ENCODE measurements around the gene CDH13.
"Not testable (repeated sequence)": the region's sequence is repeated elsewhere in the genome, so short reads cannot be mapped to it uniquely, and the experiment has no call there.

CDH13 gene

DNA sequence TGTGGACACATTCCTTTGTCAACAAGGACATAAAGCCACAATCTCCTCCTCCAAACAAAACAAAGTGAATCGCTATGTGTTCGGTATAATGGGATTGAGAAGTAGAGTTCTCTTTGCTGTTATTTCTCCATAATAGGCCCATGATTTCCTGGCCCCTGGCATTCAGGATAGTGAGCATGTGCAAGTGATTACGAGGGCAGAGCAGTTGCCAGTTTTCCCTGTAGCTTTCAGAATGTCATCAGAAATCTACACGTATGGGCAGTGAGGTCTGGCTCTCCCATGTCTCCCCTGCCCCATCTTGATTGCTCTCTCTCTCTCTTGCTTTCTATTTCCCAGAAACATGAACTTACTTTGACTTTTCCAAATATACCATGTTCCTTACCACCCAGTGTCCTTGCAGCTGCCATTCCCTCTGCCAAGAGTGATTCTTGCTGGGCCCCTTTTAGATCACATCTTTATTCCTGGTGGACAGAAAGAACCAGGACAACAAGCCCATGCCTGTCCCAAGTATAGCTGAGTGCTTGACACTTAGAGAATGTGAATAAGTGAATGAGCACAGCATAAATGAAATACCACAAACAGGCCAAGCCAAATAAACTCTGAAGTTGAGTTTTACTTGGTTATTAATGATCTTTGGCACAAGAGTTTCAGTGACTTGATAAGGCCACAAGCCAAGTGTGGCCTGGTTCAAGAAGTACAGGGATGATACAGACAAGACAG is 273.1 kb downstream of the CDH13 start:
- DNase-seq, result no peak

DNA sequence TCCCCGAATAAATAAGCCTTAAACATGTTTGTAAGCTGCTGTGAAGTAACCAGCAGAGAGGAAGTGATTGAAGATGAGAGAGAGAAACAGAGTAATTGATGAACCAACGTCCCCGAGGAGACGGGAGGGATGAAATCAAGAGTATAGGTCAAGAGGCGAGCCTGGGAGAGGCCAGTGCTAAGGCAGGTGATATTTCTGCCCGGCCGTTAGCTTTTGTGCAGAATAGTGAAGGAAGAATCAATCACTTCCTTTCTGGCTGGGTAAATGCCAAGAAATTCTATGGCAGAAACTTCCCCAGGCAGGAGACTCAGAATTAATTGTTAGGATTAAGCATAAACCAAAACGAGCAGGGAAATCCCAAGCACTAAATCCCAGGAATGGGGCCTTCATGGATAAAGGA is 273.8 kb downstream of the CDH13 start:
- no peak for DNase-seq

DNA sequence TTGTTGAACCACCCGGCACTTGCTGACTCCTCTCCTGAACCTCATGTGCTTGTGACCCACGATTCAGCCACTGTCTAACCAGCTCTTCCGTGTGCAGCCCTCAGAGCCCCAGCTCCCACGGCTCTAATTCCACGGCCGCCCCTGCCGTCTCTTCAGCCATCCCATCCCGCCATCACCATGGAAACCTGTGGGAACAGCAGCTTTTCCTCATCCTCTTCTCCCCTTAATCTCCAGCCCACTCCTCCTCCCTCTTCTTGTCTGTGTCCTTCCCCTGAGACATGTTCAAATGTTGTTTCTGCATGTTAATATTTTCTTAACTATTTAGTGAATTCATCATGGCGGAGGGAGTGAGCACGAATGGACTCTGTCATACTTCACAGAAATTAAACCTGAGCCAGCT is 285.2 kb downstream of the CDH13 start:
- no peak for DNase-seq

DNA sequence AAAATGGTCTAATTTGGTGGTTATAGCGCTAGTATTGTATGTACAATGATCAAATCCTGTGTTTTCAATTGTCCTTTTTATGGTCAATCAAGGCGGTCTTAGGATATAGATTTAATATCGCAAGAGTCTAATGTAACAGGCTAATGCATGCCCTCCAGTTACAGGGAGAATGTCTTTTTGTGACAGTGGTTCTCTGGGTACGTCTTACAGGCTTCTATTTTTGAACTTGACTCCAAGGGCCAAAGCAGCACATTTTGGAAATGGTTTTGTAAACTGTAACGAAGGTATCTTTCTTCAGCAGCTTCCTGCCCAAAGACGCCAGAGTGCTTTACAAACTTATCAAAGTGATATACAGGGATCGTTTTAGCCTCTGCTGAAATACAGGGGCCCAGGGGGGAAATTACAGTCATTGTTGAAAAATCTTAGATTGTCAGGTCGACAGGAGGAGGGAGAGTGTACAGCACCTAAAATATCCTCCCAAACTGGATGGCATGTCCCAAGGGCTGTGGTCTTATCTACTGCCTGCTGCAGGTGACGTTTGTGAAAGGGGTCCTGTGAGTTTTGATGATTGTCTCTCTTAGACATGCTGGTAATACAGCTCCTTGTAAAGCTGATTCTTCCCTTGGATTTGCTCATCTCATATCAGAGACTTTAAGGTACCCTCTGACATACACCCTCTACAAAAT is 288.5 kb downstream of the CDH13 start:
- DNase-seq, result no peak

DNA sequence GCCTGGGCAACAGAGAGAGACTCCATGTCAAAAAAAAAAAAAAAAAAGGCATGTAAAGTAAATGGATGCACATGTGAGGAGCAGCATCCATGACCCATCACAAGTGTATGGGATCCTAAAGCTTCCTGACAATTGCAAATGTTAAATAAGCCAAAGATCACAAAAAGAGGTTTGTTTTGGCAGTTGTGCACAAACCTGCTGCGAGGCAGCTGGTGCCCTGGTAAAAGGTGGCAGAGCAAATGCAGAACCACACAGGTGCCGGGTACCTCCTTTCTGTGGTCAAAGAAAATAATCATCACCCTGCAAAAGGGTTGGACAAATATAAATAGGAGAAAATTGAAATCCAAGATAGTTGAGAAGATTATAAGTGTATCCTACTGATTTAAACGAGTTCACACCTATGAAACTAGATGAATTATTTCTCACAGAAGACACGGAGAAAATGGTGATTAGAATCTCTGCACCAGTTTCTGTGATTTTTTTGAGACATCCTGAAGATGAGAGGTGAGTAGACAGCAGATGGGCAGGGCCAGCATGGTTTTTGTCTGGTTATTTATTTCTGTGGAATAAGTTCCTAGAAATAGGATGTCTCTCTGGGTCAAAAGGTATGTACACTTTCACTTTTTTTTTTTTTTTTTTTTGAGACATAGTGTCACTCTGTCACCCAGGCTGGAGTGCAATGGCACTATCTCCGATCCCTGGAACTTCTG is 291.3 kb downstream of the CDH13 start:
- DNase-seq, result no peak

DNA sequence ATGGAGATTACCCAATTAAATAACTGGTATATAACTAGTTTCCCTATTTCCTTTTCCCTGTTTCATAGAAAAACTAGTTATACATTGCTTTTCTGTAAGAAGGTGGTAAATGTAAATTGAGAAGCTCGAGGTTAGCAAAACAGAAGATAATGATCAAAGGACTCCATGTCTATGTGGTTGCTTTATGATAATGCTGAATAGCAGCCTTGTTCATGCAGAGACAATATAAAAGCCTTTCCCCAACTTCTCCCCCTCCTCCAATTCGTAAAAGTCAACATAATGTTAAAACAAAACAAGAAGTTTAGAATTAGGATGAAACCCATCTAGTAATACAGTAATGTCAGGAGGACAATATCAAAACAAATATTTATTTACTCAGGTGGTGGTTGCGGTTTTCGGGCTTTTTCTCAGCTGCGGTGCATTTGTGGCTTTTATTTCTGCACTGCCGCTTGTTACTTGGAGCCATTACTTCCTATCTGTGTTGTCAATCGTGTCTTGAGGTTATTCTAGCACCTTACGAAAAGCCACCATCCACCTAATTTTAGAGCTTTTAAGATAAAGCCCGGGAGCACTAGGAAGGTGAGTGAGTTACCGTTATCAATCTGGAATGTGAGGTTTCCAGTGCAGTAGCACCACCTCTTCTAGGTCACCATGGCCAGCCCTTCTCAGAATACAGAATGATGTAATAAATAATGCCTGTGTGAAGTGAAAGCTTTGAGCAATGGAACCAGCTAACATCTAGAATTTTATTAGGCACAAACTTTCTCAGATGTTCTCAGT is 297.5 kb downstream of the CDH13 start:
- DNase-seq, result no peak

DNA sequence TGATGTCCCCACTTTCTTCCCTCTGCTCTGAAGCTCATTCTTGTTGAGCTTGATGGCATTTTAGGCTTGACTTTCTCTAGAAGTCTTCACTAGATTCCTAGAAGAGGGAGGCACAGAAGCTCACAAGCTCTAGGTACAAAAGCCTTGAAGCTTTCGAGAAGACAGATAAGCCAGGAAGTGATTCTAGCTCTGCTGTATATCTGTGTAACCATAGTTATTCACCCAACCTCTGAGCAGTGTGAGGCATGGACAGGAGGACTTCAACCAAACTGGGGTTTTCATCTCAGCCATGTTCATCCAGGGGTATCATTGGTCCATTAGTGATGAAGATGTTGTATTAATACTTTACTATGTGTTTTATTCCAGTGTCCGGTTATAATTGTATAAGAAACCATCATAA is 299.7 kb downstream of the CDH13 start:
- no peak for DNase-seq

DNA sequence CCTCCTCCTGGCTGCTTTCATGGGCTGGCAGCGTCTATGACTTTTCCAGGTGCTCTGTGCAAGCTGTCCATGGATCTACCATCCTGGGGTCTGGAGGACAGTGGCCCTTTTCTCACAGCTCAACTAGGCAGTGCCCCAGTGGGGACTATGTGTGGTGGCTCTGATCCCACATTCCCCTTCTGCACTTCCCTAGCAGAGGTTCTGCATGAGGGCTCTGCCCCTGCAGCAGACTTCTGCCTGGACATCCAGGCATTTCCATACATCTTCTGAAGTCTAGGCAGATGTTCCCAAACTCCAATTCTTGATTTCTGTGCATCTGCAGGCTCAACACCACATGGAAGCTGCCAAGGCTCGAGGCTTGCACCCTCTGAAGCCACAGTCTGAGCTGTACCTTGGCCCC is 307.2 kb downstream of the CDH13 start:
- DNase-seq, result not testable (repeated sequence)

DNA sequence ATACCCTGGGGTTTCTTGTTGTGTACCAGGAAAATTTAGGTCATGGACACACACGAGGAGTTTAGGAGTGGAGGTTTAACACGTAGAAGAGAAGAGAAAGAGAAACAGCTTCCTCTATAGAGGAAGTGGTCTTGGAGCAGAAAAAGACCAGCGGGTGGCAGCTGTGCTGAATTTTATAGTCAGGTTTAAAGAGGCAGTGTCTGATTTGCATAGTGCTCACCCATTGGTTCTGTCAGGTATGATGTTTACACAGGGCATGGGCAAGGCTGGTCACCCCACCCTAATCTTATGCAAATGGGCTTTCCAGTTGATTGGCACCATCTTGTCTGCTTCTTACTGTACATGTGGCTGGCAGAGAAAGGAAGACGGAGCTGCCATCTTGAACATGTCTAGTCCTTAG is 309.0 kb downstream of the CDH13 start:
- no peak for DNase-seq

DNA sequence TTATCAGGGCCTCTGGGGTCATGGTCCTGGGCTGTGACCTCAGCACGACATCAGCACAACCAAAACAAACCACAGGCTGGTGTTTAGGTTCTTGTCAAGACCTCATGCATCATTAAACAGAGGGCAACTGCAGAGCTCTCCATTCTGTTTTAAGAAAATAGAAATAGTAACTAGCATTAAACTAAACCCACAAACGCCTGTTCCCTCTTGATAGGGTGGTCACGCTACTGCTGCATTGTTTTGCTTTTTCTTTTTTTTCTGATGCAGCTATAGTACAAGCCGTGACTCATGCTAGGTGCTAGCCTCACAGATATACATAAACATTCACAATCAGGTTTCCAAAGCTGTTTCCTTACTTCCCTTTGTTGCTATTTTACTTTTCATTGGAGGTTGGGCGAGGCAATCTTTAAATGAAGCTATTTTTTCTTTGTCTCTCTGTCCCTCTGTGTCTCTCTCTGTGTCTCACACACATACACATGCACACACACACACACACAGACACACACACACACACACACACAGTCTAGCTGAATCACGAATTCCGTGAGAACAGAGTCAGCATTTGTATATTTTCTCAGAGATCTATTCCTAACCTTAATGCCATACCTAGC is 310.3 kb downstream of the CDH13 start:
- DNase-seq, result no peak

DNA sequence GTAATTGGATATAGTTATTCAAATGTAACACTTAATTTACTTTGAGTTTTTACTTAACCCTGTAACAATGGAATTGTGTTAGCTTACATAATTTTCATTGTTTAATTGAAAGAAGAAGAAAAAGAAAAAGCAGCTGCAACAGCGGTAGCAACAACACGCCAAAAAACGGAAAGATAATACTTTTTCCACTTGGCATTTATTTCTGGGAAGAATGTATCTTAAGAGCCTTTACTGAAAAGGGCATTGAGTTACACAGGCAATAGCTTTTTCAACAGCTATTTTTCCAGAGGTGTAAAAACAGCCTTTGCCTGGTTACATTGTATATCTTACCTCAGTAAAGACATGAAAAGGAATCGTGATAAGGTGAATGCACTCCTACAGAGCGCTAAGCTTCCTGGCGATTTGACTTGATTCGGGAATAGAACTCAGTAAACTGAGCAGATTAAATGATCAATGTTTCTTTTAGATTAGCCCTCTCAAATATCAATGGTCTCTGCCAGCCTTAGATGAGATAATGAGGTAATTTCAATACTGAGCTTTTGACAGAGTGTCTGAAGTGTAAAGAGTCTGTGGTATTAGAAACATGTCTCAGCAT is 311.3 kb downstream of the CDH13 start:
- DNase-seq, result no peak

DNA sequence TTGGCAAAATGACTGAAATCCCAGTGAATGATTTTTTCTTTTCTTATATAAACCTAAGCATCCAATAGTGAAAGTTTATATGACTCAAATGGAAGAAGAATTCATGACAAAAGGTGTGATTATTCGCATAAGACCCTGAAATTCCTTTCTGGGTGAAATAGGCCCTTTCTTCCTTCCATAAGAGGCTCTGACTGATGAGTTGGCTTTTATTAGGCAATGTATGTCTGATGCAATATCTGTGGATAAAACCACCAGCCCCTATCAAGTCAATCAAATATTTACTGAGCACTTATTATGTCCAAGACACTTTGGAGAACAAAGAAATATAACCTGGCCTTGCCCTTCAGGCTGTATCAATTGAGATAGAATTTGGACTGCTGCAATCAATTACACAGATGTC is 316.6 kb downstream of the CDH13 start:
- DNase-seq, result no peak

DNA sequence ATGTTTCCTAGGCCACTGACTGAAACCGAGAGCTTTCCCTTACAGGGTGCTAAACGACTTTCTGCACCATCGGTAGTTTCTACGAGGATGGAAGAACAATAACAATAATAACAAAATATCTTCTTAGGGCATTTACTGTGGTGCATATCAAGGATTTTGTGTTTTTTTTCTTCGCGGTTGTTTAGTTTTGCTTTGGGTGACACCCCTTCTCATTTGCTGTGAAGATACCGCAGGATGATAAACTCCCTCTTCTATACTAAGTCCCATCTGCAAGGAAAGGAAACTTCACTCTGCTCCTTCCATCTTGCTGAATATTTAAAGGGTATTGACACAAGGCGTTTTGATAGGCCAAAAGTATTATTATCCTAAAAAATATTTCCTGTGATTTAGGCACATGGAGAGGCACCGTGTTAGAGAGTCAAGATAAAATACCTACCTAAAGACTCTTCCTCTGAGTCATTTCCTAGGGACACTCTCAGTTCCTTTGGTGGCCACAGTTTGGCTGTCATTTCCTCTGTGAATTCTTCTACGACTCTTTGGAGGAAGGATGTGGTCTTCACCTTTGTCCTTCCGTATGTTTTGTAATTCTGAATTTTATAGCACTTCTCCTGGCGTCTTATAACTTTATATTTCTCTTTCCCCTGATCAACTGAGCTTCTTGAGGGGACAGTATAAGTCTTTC is 318.8 kb downstream of the CDH13 start:
- DNase-seq, result no peak

DNA sequence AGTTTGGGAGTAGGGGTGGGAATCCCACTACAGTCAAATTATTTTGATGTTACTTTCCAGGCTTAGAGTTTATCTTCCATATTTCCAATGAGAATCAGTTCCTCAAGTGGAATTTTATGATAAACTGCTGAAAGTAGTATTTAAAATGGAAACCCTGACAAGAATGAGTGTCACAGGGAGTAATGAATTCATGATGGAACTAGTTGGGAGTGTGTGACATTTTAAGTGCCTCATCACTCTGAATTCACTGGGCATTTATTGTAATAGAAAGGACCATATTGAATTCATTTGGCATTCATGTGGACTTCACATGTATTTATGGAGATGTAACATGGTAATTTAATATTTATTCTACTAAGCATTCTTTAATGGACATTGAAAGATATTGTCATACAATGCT is 320.9 kb downstream of the CDH13 start:
- DNase-seq, result no peak

DNA sequence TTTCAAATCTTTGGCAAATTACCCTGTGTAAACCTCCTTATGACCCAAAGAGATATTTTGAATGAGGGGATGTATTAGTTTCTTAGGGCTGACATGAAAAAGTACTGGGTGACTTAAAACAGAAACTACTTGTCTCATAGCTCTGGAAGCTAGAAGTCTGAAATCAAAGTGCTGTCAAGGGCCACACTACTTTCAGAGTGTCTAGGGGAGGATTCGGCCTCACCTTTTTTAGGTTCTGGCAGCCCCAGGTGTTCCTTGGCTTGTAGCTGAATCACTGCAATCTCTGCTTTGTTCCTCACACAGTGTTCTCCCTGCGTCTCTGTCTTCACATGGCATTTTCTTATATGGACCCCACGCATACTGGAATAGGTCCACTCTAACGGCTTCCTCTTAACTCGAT is 322.2 kb downstream of the CDH13 start:
- no peak for DNase-seq

DNA sequence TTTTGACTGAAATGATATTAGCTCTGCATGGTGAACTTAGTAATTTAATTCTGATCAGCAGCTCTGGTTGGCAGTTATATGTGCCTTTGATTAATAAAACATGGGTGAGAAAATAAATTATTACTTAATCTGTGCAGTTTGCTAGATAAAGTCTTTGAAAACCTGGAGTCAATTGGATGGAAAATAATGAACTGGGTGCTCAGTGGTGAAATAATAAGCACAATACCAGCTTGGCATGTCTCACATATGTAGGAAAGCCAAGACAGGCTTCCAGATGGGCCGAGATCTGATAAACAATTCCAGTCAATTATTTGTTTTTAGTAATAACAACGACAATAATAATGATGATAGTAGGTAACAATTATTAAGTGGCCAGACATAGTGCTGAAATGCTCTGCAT is 326.7 kb downstream of the CDH13 start:
- no peak for DNase-seq

DNA sequence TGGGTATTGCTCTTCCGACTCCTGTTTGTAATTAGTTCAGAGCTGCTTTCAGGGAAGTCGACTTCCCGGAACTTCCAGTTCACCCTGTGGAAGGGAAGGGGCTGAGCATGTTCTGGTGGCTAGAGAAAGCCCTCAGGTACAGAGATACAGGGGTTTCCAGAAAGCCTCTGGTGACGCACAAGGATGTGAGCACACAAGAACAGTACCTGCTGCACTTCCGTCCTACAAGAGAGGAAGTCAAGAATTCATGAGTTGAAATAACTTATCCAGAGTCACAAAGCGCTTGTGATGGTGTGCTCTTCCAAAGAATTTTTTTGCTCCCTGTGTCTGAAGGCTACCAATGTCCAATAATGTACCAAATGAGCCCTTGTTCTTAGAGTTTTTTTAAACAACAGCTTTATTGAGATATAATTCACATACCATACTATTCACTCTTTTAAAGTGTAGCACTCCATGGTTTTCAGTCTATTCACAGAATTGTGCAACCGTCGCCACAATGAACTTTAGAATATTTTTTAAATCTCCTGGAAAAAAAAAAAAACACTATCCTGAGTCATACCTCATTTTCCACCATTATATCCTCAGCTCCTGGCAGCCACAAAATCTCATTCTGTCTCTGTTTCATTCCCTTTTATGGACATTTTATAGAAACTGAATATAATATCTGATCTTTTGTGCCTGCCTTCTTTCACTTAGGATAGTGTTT is 327.6 kb downstream of the CDH13 start:
- no peak for DNase-seq

DNA sequence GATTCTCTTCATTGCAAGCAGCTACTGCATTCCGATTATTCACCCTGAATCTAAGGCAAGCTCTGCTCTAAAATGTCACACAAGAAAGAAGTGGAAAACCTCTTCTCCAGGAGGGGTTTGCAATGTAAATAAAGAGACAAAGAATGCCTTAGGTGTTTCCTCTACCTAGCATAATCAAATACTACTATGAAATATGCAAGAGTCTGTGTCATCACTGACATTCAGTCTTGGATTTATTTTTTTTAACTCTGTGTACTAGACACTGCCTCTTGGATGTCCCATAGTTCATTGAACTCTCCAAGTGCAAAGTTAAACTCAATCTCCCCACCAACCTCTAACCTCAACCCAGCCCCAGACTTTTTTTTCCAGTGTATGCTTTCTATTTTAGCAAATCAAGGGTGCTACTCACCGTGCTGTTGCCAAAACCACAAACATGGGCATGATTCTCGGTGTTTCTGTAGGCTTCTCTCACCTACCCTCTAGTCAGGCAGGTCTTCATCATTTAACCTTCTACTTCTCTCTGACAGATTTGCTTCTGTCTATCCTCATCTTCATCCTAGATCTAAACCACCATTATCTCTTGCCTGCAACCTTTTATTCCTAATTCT is 329.1 kb downstream of the CDH13 start:
- no peak for DNase-seq

DNA sequence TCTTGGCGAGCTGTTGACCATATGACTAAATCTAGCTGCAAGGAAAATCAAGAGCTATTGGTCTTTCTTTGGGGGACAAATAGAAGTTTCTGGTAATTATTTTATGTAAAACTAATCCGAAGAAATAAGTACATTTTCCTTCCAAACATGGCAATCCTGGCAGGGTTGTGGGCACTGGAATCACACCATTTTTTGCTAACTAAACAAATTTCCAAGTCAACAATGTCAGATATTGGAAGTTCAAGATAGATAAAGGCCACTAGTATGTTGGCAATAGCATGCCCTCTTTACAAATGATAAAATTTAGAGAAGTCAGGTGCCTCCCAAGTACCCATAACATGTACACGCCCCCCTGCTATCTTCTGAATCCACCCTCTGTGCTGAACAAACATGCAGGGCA is 330.4 kb downstream of the CDH13 start:
- no peak for DNase-seq

DNA sequence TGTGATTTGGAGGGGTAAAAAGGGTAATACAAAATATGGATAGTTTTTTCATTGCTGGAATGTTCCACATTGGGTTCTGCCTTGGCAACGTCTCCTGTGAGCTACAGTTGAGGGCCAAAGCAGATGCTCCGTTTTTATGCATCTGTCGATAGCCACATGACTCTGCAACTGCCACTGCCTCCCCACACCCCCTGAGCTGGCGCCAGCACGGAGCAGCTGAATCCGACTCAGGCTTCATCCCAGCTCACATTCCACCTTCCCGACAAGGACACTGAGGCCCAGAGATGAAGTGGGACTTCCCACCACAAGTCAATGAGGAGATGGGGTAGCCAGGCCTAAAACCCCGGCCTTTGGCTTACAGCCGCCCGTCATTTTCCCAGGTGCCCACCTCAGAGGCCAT is 334.1 kb downstream of the CDH13 start:
- DNase-seq, result no peak

DNA sequence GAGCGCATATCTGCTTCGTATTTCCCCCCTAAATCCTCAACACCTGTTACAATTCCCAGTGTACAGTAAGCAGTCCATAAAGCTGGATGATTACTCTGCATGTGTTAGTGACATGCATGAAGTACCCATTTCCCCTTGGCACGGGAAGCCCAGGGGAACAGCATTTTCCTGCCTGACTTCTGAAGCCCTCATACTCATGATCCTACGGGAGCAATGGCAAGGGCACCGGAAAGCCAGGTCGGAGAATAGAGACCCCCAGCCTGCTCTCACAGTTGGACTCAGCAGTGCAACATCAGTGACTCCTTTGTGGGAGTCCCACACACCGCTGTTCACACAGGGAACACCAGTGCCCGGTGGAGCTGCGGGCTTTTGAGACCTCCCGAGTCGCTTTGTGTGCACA is 336.9 kb downstream of the CDH13 start:
- DNase-seq, result no peak
